GM21423 (cell line): ENCODE measurements around the gene ALKBH7.

ENCODE experiments used
- ATAC-seq: cut with Tn5 transposase; IDR thresholded peaks from one replicate; pipeline ENCODE4 v1.9.1; 2021; ENCODE audit warnings: mild to moderate bottlenecking, moderate library complexity; ENCODE audit not compliant: unreplicated experiment

The ALKBH7 gene

DNA sequence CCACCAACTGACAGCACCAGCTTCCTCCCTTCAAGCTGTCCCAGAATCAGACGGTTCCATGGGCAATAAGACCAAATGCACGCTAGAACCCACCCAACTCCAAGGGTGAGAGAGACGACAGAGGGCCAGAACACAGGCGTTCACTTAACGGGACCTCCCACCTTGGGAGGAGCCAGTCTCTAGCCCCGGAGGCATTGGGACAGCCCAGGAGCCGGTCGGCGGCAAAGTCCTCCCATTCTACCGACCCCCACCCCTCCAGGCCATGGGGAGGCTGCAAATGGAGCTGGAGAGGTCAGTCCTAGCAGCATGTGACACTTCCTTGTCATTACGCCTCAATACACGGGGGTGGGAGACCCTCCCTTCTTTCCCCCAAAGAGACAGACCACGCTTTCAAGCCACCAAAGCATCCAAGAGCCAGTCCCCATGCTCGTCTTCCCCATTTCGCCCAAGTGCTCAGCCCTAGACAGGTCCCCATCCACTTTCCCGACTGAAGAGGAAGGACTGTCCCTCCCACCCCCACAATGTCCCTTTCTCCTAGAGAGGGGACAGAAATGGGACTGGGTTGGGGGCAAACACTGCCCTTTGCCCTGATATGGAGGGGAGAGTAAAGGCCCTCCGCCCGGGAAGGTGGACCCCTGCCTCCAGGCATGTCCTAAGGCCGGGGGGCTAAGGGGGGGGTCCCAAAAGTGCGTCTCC lies 51.1 kb downstream of the ALKBH7 start:
- ATAC-seq = no peak

- ATAC-seq = no peak
Observed at GRCh38 chr19:6424195-6424938, 51.8 kb downstream of the ALKBH7 start, which contains the start of gene KHSRP. KHSRP (minus strand) TSS chr19:6424811; CDS start chr19:6424701, 110 bp downstream.
